K562 (cell line): ENCODE results near the gene KEL. TPM values are rescaled to one million over a fixed set of nuclear protein-coding genes. Genes with fewer than 3 reads are reported as not detected.

Experiments
- ASH1L ChIP-seq: fragments of 450-650 bp; IDR thresholded peaks from 2 replicates; pipeline ENCODE4 v1.6.1; 2018; ENCODE audit warnings: borderline replicate concordance, mild to moderate bottlenecking, low read depth; ENCODE audit not compliant: partially characterized antibody
- ATF6 ChIP-seq: sonication (generic); formaldehyde crosslinking; IDR thresholded peaks from 2 replicates; pipeline ENCODE4 v1.4.0; 2020; ENCODE audit warnings: mild to moderate bottlenecking, missing genetic modification reagents
- BACH1 ChIP-seq: fragments of 200-800 bp; sonication (Bioruptor generic); IDR thresholded peaks from 2 replicates; pipeline ENCODE4 v1.6.1; 2016; ENCODE audit warnings: missing genetic modification characterization, missing compliant biosample characterization
- CBX5 ChIP-seq: IDR thresholded peaks from 2 replicates; pipeline ENCODE4 v1.6.1; 2014; ENCODE audit warnings: low read depth, borderline replicate concordance
- CHAMP1 ChIP-seq: fragments of 450-650 bp; IDR thresholded peaks from 2 replicates; pipeline ENCODE4 v1.6.1; 2016; ENCODE audit warnings: mild to moderate bottlenecking
- EP400 ChIP-seq: fragments of 450-650 bp; IDR thresholded peaks from 2 replicates; pipeline ENCODE4 v1.6.1; 2017; ENCODE audit warnings: antibody characterized with exemption, mild to moderate bottlenecking, moderate library complexity
- ERF ChIP-seq: fragments of 450-650 bp; formaldehyde crosslinking; IDR thresholded peaks from 2 replicates; pipeline ENCODE4 v1.4.0; 2020; ENCODE audit warnings: mild to moderate bottlenecking, mixed read lengths
- FOXP1 ChIP-seq: sonication (generic); formaldehyde crosslinking; IDR thresholded peaks from 2 replicates; pipeline ENCODE4 v1.8.0; 2022; ENCODE audit warnings: mild to moderate bottlenecking, missing genetic modification reagents
- IFI16 ChIP-seq: fragments of 250-450 bp; sonication (Bioruptor Pico); IDR thresholded peaks from 2 replicates; pipeline ENCODE4 v2.1.2; 2022; ENCODE audit warnings: mild to moderate bottlenecking, inconsistent platforms
- LEF1 ChIP-seq: fragments of 450-650 bp; IDR thresholded peaks from 2 replicates; pipeline ENCODE4 v1.6.1; 2016; ENCODE audit warnings: mild to moderate bottlenecking
- MEIS2 ChIP-seq: fragments of 450-650 bp; IDR thresholded peaks from 2 replicates; pipeline ENCODE4 v1.6.1; 2014; ENCODE audit warnings: mild to moderate bottlenecking; ENCODE audit not compliant: partially characterized antibody
- POLR2G ChIP-seq: fragments of 200-400 bp; formaldehyde crosslinking; IDR thresholded peaks from 2 replicates; pipeline ENCODE4 v1.6.1; 2017; ENCODE audit warnings: low read depth, mild to moderate bottlenecking, antibody characterized with exemption, low read length, moderate library complexity
- RBBP5 ChIP-seq: fragments of 200-600 bp; sonication (generic); IDR thresholded peaks from 2 replicates; pipeline ENCODE4 v1.6.1; 2012; ENCODE audit warnings: borderline replicate concordance, mild to moderate bottlenecking, low read length, control low read depth, inconsistent platforms; ENCODE audit not compliant: insufficient read depth, poor library complexity, severe bottlenecking
- RBM22 ChIP-seq: fragments of 200-400 bp; formaldehyde crosslinking; IDR thresholded peaks from 2 replicates; pipeline ENCODE4 v1.6.1; 2018; ENCODE audit warnings: low read length, low read depth; ENCODE audit not compliant: poor library complexity, severe bottlenecking
- SLC30A9 ChIP-seq: fragments of 250-450 bp; sonication (Bioruptor Pico); IDR thresholded peaks from 2 replicates; pipeline ENCODE4 v1.8.0; 2022; ENCODE audit warnings: mild to moderate bottlenecking, moderate library complexity
- SMARCA5 ChIP-seq: fragments of 450-650 bp; IDR thresholded peaks from 2 replicates; pipeline ENCODE4 v1.6.1; 2016
- ZBTB34 ChIP-seq: fragments of 250-450 bp; sonication (Bioruptor Pico); IDR thresholded peaks from 2 replicates; pipeline ENCODE4 v1.8.0; 2021; ENCODE audit warnings: mild to moderate bottlenecking, moderate library complexity
- ZNF143 ChIP-seq: sonication (generic); formaldehyde crosslinking; IDR thresholded peaks from 2 replicates; pipeline ENCODE4 v1.9.0; 2022; ENCODE audit warnings: mild to moderate bottlenecking, missing genetic modification reagents
- ZNF239 ChIP-seq: fragments of 250-450 bp; sonication (Bioruptor Pico); IDR thresholded peaks from 2 replicates; pipeline ENCODE4 v1.4.0; 2020; ENCODE audit warnings: mild to moderate bottlenecking
- ZNF277 ChIP-seq: fragments of 250-450 bp; sonication (Bioruptor Pico); IDR thresholded peaks from 2 replicates; pipeline ENCODE4 v1.8.0; 2022; ENCODE audit warnings: inconsistent platforms, mild to moderate bottlenecking, moderate library complexity, borderline replicate concordance
- ZNF311 ChIP-seq: fragments of 250-450 bp; sonication (Bioruptor Pico); IDR thresholded peaks from 2 replicates; pipeline ENCODE4 v1.4.0; 2020; ENCODE audit warnings: mild to moderate bottlenecking, moderate library complexity
- ZNF445 ChIP-seq: fragments of 250-450 bp; sonication (Bioruptor Pico); IDR thresholded peaks from 2 replicates; pipeline ENCODE4 v1.4.0; 2020; ENCODE audit warnings: low read depth, mild to moderate bottlenecking, moderate library complexity
- ZNF830 ChIP-seq: fragments of 250-450 bp; sonication (Bioruptor Pico); IDR thresholded peaks from 2 replicates; pipeline ENCODE4 v1.5.0; 2021; ENCODE audit warnings: mild to moderate bottlenecking
- polyA plus RNA-seq, 8 experiments: library from polyadenylated mRNA; depleted of rRNA in 4 of 8; stranded (reverse) in 5 of 8; unstranded in 3 of 8; fragments of >200 nt; fragmentation: Nextera tagmentation in 2 of 8; fragmentation: Illumina TruSeq in 1 of 8; extraction: Ambion mirVana in 2 of 8; extraction: Trizol in 1 of 8; gene quantifications; 2 replicates each; pipeline versions ENCODE4 v1.2.1 to v1.2.3, GENCODE V29; 2011 to 2014; ENCODE audit warnings: inconsistent platforms in 1 of 8, missing spikeins in 1 of 8
- total RNA-seq, 7 experiments: library from RNA; depleted of rRNA in 6 of 7; stranded (reverse); fragments of >200 nt in 6 of 7; fragmentation: Illumina TruSeq in 2 of 7; extraction: Trizol in 2 of 7; gene quantifications; 2 replicates each; pipeline versions ENCODE4 v1.2.1 to v1.2.3, GENCODE V29; 2011 to 2021; ENCODE audit warnings: low replicate concordance in 1 of 7

KEL gene
- total and polyA plus RNA-seq, 9 of the 15 experiments (the other 6 are each of a cell fraction or from before 2014, with no cell fraction given), result 9.0 to 47.4 (median 22.2) TPM

- TF ChIP-seq CHAMP1 (no peak), ZNF277 (CRISPR knock-in tag) (no peak), ZBTB34 (CRISPR knock-in tag) (no peak), EP400 (no peak), RBBP5 (no peak), LEF1 (0 out of 2 replicates have a peak, but pooled peaks have one; percentile 36), ATF6 (CRISPR knock-in tag) (no peak), IFI16 (no peak), CBX5 (no peak), POLR2G (no peak), RBM22 (no peak), ZNF311 (CRISPR knock-in tag) (no peak), SMARCA5 (no peak), FOXP1 (CRISPR knock-in tag) (no peak), ZNF239 (CRISPR knock-in tag) (no peak), SLC30A9 (CRISPR knock-in tag) (no peak), ZNF445 (no peak), ZNF830 (CRISPR knock-in tag) (no peak), ZNF143 (CRISPR knock-in tag) (no peak), ERF (CRISPR knock-in tag) (no peak), ASH1L (no peak), BACH1 (tag) (no peak), MEIS2 (peak; percentile 57)
Measured at GRCh38 chr7:142964502-142965246, 2.5 kb upstream of the KEL start (continued).
